Activated naive CD4-positive, alpha-beta T cell treated with anti-CD3 and anti-CD28 coated beads, Interleukin-2, amount 50 U/mL, for 72 hours (primary cell): Measurements from ENCODE around the gene HPSE2. TPM values are rescaled to one million over a fixed set of nuclear protein-coding genes. Genes with fewer than 3 reads are reported as not detected.
A peak's percentile ranks its signal among the peaks of the same experiment; 100 is the strongest.

Source experiments
- ATAC-seq, 2 donors: fragments of 150-1000 bp; cut with Tn5 transposase; 2 replicates each; pipeline ENCODE4 v1.10.0; 2021; ENCODE audit warnings: mild to moderate bottlenecking in 2 of 2, moderate library complexity in 2 of 2
- DNase-seq, 2 donors: peaks; one replicate each; pipeline ENCODE4 v3.0.0; 2021 to 2022; ENCODE audit warnings: low spot score in 2 of 2
- H3K27ac Mint-ChIP-seq, 2 donors: one replicate each; pipeline ENCODE4 v1.8.0; 2022; ENCODE audit warnings: mild to moderate bottlenecking in 2 of 2, mixed read lengths in 2 of 2
- H3K36me3 Mint-ChIP-seq, 2 donors: one replicate each; pipeline ENCODE4 v1.8.0; 2022; ENCODE audit warnings: mixed read lengths in 2 of 2
- H3K9me3 Mint-ChIP-seq, 2 donors: one replicate each; pipeline ENCODE4 v1.8.0; 2022; ENCODE audit warnings: mixed read lengths in 2 of 2
- total RNA-seq, 2 donors: library from RNA; stranded (reverse); gene quantifications; one replicate each; pipeline ENCODE4 v1.2.3, GENCODE V29; 2022

Gene HPSE2
- total RNA-seq, 2 donors from 2014 or later = not detected

GRCh38 chr10:98655492-98655891 lies 580.2 kb downstream of the HPSE2 start:
- ATAC-seq = no peak
- H3K9me3 Mint-ChIP-seq = no peaks in the 10 kb centered on the region
- H3K27ac Mint-ChIP-seq = no peak overlapping the region
- H3K36me3 Mint-ChIP-seq = no peaks in the 10 kb centered on the region
- DNase-seq = no peak

DNA sequence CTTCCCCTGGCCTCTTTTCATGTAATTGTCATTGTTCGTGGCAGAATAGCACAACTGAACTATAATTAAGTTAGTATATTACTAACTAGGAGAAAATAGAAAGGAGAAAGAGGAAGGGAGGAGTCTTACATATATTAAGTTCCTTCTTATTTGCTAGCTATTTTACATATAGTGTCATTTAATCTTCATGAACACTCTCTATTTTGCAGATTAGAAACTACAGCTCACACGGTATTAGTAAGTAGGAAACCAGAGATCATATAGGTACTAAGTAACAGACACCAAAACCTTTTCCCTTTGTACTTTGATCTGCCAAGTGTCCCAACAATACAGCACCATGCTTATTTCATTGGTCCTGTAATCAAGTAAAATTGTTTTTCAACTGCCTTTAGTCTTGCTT lies 586.5 kb downstream of the HPSE2 start:
- Mint-ChIP-seq H3K36me3 (no peaks in the 10 kb centered on the region), H3K27ac (no peak overlapping the region), H3K9me3 (no peaks in the 10 kb centered on the region)
- DNase-seq (no peak), ATAC-seq (no peak)

DNA sequence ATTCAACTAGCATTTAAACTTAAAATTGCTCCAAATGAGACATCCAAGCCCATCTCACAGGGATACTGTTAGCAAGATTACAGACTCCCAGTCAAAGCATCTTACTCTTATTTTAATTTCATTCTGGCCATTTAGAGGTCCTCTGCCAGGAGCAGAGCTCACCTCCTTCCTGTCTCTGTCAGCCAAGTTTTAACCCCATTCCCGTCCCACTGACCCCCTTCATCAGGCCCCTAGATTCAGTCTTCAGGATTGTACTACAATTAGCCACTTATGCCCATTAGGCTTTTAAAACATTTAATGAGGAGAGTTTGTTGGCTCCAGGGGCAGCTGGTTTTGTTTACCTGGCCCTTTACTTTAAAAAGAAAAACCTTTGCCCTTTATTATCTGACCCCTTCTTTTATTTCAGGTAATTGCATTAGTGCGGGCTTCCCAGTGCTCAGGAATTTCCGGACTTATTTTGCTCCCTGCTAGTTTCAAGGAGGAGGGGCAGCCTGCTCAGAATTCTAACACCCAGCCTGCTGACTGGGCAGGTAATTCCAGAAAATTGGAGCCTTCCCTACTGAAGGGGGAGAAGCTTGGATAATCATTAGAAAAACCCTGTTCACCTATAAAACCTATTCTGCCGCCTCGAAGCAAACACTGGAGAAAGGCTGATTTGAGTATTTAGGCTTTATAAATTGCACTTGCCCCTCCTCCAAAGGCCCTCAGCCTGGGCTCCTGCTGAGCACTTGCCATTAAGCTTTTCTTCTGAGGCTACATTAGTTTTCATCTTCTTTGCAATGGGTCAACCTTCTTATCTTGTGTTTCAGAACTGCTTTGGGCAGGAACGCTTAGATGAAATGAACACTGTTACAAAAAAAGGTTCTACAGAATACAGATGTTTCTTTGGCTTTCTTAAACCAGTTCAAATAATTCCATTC lies 588.4 kb downstream of the HPSE2 start:
- H3K9me3 Mint-ChIP-seq = no peaks in the 10 kb centered on the region

DNA sequence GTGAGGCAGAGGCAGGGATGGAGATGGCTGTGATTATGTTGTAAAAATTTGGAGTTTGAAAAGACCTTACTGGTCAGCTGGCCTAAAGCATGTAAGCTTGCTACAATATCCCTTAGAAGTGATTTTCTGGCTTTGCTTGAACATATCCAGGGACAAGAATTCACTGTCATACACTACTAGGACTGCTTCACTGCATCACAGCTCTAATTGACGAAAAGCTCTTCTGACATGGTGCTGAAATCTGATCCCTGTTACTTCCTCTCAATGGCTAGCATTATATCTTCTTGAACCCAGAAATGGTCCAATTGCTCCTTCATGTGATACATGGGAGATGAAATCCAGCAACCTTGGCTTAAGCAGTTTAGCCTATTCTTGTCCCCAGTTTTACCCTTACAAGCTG lies 591.2 kb downstream of the HPSE2 start:
- DNase-seq (no peak), ATAC-seq (no peak)
- Mint-ChIP-seq H3K27ac (no peak overlapping the region), H3K36me3 (no peaks in the 10 kb centered on the region), H3K9me3 (no peaks in the 10 kb centered on the region)

More for the DNA sequence above, 588.4 kb downstream of the HPSE2 start:
- ATAC-seq = no peak
- Mint-ChIP-seq H3K36me3 (no peaks in the 10 kb centered on the region), H3K27ac (no peak overlapping the region)
- DNase-seq = no peak

DNA sequence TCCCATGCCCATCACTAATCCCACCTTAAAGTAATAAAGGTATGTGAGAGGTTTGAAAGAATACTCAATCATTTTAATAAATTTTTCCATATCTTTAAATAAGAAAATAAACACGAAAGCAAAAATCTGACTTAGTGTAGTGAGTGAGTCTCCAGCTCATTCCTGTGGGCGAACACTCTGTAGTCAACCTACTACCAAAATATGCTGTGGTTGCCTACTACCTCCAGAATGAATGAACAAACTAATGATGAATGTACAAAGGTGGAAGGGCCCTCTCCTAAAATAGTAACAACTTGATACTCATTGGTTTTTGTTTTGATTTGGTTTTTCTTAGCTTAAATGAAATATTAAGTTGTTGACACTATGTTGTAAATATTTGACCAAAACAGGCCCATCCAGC lies 593.4 kb downstream of the HPSE2 start:
- Mint-ChIP-seq H3K36me3 (no peaks in the 10 kb centered on the region), H3K9me3 (no peaks in the 10 kb centered on the region), H3K27ac (no peak overlapping the region)
- DNase-seq (no peak), ATAC-seq (no peak)

- Mint-ChIP-seq H3K36me3 (no peaks in the 10 kb centered on the region), H3K9me3 (no peaks in the 10 kb centered on the region), H3K27ac (no peak overlapping the region)
- no peak for ATAC-seq
- no peak for DNase-seq
Observed at GRCh38 chr10:98638920-98639319, 596.7 kb downstream of the HPSE2 start.

DNA sequence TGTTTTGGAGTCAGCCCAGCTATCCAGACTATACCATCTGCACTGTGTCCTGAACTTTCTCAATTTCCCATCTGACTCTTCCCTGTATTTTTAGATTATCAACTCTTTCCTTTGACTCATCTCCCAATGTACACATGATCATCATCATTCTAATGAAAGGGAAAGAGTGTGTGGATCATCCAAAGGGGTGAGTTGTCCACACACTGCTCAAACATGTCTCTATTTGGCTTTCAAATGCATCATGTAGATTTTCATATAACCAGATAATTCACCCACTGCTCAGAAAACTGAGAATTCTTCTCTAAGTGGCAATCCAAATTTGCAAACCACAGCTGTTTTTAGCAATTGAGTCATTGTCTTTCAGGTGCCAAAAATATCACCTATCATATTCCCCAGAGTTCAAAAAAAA lies 598.7 kb downstream of the HPSE2 start:
- no peak for DNase-seq
- Mint-ChIP-seq H3K36me3 (no peaks in the 10 kb centered on the region), H3K27ac (no peak overlapping the region), H3K9me3 (no peaks in the 10 kb centered on the region)
- ATAC-seq = no peak

DNA sequence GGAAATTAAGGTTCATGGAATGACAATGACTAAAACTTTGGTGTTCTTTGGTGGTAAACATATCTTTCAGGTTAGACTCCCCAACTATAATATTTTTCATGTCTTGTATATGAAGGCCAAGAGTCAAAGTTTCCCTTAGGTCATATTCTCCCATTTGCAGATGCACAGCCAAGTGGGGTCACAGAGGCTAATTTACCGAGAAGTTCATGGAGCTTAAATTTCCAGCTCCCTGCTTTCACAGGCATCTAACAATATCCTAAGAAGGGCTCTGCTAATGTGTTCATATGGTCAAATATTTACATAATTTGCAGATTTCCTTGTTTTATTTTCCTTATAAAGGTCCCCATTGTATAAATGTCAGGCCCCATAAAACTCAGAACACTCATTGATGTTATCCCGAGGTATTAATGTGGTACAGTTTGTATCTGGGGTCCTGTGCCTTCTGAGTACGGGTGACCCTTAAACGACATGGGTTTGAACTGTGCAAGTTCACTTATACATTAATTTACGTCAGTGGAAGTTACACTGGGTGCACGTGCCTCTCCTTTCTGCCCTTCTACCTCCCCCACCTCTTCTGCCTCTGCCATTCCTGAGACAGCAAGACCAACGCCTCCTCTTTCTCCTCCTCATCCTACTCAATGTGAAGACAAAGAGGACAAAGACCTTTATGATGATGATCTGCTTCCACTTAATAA lies 603.0 kb downstream of the HPSE2 start:
- ATAC-seq = no peak

DNA sequence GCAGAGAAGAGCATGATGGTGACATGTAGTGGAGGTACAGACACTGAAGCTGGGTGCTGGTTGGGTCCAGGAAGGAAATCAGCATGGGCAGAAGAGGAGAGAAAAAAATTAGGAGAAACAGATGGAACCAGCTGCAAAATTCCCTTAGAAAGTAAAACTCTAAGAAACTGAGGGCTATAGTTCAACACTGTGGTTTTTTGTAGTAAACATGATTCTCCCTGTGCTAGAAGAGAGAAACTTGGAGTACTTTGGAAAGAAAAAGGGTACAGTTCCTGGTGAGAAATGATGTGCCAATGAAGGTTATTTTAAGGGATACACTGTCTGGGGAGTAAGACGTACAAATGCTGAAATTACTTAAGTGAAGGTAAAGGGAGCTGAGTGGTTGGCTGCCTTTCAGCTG lies 607.4 kb downstream of the HPSE2 start:
- ATAC-seq (no peak), DNase-seq (no peak)
- H3K36me3 Mint-ChIP-seq = no peaks in the 10 kb centered on the region
- H3K9me3 Mint-ChIP-seq = no peaks in the 10 kb centered on the region
- no peak overlapping the region for H3K27ac Mint-ChIP-seq

More for the DNA sequence above, 603.0 kb downstream of the HPSE2 start:
- Mint-ChIP-seq H3K36me3 (no peaks in the 10 kb centered on the region), H3K9me3 (no peaks in the 10 kb centered on the region), H3K27ac (no peak overlapping the region)
- DNase-seq = no peak

DNA sequence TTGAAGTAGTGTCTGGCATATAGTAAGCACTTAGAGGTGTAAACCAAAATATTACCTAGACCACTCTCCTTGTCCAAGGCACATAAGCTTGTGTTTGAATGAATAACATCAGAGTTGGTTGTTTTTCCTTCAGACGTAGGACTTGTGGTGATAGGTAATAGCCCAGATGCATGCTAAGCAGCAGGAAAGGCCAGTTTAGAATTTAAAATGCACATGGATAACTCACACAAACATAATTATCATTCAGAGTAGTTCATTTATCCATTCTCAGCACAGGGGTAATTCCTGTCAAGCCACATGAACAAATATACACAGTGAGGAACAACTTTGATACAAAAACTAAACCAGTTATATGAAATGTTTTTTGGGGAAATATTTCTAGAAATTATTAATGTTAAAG lies 607.9 kb downstream of the HPSE2 start:
- Mint-ChIP-seq H3K27ac (no peak overlapping the region), H3K9me3 (no peaks in the 10 kb centered on the region), H3K36me3 (no peaks in the 10 kb centered on the region)

GRCh38 chr10:98624963-98625362 lies 610.7 kb downstream of the HPSE2 start:
- Mint-ChIP-seq H3K27ac (no peak overlapping the region), H3K36me3 (no peaks in the 10 kb centered on the region), H3K9me3 (no peaks in the 10 kb centered on the region)
- ATAC-seq (no peak), DNase-seq (no peak)

More for the DNA sequence above, 607.9 kb downstream of the HPSE2 start:
- no peak for DNase-seq
- ATAC-seq = no peak

DNA sequence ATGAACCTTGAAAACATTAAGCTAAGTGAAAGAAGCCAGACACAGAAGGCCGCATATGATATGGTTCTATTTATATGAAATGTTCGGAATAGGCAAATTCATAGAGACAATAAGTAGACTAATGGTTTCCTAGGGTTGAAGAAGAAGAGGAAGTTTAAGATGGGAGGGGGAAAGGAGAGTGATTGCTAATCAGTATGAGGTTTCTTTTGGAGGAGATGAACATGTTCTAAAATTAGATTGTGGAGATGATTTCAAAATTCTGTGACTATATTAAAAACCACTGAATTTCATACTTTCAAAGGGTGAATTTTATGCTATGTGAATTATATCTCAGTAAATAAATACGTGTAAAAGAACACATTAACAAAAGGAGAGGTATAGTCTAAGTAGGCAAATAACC lies 612.5 kb downstream of the HPSE2 start:
- Mint-ChIP-seq H3K27ac (no peak overlapping the region), H3K9me3 (no peaks in the 10 kb centered on the region)
- no peak for ATAC-seq

DNA sequence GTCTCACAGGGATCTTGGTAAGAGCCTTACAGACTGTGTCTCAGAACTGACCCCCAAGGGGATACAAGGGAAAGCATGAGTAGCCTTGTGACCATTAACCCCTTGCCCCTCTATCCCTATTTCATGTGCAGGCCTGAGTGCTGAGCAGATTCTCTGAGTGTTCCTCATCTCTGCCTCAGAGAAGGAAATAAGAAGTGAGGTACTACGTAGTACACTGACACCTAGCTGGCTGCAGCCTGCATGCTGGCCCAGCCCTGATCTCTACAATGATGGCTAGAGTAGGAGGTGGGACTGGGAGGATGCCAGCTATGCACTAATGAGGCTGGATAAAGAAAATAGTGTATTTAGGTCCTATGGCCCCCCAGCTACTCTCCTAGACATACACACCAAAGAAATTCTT lies 614.0 kb downstream of the HPSE2 start:
- DNase-seq (no peak), ATAC-seq (no peak)
- Mint-ChIP-seq H3K9me3 (no peaks in the 10 kb centered on the region), H3K36me3 (no peaks in the 10 kb centered on the region), H3K27ac (no peak overlapping the region)

More for the DNA sequence above, 612.5 kb downstream of the HPSE2 start:
- no peaks in the 10 kb centered on the region for H3K36me3 Mint-ChIP-seq
- DNase-seq = no peak

DNA sequence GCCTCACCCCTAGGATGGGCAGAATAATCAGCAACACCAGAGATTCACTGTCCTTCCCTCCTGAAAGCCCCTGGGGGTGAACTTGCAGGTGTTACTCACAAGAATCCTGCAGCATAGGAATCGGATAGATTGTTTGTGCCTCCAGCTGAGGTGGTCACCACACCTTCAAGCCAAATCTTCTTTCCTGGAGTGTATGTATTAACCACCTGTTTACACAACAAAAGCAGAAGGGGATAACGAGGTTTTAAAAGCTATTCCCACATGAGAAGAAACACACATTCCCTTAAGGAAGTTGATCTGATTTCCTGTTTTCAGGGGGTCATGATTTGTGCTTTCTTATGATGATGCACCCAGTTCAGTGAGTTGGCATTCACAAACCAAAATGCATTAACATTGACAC lies 615.1 kb downstream of the HPSE2 start:
- no peaks in the 10 kb centered on the region for H3K36me3 Mint-ChIP-seq
- H3K27ac Mint-ChIP-seq = no peak overlapping the region
- DNase-seq (no peak), ATAC-seq (no peak)
- no peaks in the 10 kb centered on the region for H3K9me3 Mint-ChIP-seq

DNA sequence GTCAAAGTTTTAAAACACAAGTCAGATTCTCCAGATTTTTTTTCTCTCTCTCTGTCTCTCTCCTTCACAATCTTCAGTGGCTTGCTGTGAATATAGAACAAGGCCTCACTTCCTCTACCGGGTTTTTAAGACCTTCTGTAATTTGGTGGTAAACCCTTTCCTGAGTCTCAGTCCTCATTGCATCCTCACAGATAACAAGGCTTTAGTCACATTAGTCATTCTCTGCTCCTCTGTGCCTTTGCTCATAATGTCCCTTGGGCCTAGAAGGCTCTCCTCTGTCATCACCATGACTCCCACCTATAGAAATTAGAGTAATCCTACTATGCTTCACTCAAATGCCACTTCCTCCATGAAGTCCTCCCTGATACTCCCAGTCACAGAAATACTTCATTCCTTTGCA lies 616.2 kb downstream of the HPSE2 start:
- DNase-seq = no peak
- H3K36me3 Mint-ChIP-seq = no peaks in the 10 kb centered on the region
- H3K9me3 Mint-ChIP-seq = no peaks in the 10 kb centered on the region
- no peak overlapping the region for H3K27ac Mint-ChIP-seq
- peak; percentile 18 to 50 for ATAC-seq

DNA sequence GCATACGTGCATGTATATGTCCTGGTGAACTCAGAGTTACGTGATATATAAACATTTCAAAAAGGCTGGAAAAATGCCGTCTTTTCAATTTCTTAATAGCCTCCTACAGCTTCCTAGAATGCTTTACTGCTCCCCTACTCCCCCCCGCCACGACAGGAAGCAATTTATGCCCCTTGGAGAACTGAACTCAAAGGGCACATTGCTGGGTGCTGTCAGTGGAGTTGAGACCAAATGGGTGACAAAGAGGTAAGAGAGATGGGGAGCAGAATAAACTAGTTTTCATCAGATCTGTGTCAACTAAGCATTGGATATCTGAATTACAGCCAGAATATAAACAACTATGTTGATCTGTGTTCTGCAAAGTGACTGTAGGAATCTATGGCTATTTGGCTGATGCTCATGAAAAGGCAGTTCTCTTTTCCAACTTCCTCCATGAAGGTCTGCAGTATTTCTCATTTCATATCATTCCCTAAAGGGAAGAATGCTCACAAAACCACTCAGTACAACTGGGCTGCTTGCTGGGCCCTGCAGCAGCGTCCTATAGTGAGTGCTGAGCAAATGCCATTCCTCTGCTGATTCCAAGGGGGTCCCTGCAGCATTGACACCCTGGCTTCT lies 617.6 kb downstream of the HPSE2 start:
- no peaks in the 10 kb centered on the region for H3K9me3 Mint-ChIP-seq
- H3K27ac Mint-ChIP-seq = no peak overlapping the region
- no peaks in the 10 kb centered on the region for H3K36me3 Mint-ChIP-seq
- no peak for ATAC-seq
- no peak for DNase-seq

GRCh38 chr10:98613446-98613845 lies 622.2 kb downstream of the HPSE2 start:
- no peak overlapping the region for H3K27ac Mint-ChIP-seq
- ATAC-seq = no peak
- H3K9me3 Mint-ChIP-seq = no peaks in the 10 kb centered on the region
- DNase-seq = no peak
- no peaks in the 10 kb centered on the region for H3K36me3 Mint-ChIP-seq
